Breast epithelium (tissue), 4 donors: ENCODE measurements around the gene DLK1. TPM values are rescaled to one million over a fixed set of nuclear protein-coding genes. Genes with fewer than 3 reads are reported as not detected.

Experiments
- DNase-seq, 2 donors: peaks; one replicate each; pipeline ENCODE4 v3.0.0-alpha.2; 2019; ENCODE audit warnings: low spot score in 2 of 2
- H3K27ac ChIP-seq, 2 donors: fragments of 200-600 bp; sonication (generic) in 1 of 2; one replicate each; pipeline ENCODE4 v1.5.1; 2016 to 2019; ENCODE audit warnings: mild to moderate bottlenecking in 1 of 2
- H3K27me3 ChIP-seq, 2 donors: fragments of 200-600 bp; sonication (generic) in 1 of 2; one replicate each; pipeline versions ENCODE4 v1.5.1 to v1.6.0; 2017 to 2019; ENCODE audit warnings: control low read depth in 1 of 2, mild to moderate bottlenecking in 1 of 2
- H3K36me3 ChIP-seq: fragments of 200-600 bp; one replicate; pipeline ENCODE4 v1.5.1; 2019
- H3K4me1 ChIP-seq, 2 donors: fragments of 200-600 bp; sonication (generic); one replicate each; pipeline ENCODE4 v1.5.1; 2016 to 2019; ENCODE audit warnings: control low read depth in 1 of 2
- H3K4me3 ChIP-seq, 3 donors: fragments of 200-600 bp; sonication (generic); 1 replicate in 2 of 3; 2 replicates in 1 of 3; pipeline ENCODE4 v1.5.1; 2016 to 2019; ENCODE audit warnings: mild to moderate bottlenecking in 3 of 3, moderate library complexity in 2 of 3
- H3K9me3 ChIP-seq, 2 donors: fragments of 200-600 bp; sonication (generic) in 1 of 2; one replicate each; pipeline ENCODE4 v1.5.1; 2016 to 2019; ENCODE audit warnings: control low read depth in 1 of 2
- CTCF ChIP-seq, 3 donors: fragments of 450-650 bp; IDR thresholded peaks; one replicate each; pipeline ENCODE4 v1.5.1; 2016 to 2017; ENCODE audit warnings: antibody characterized with exemption in 3 of 3, mild to moderate bottlenecking in 3 of 3, moderate library complexity in 3 of 3
- POLR2A ChIP-seq: fragments of 450-650 bp; IDR thresholded peaks from one replicate; pipeline ENCODE4 v1.6.1; 2016; ENCODE audit warnings: antibody characterized with exemption, mild to moderate bottlenecking, moderate library complexity
- POLR2AphosphoS5 ChIP-seq, 3 donors: sonication (generic); formaldehyde crosslinking; IDR thresholded peaks; one replicate each; pipeline ENCODE4 v1.6.1; 2017; ENCODE audit warnings: antibody characterized with exemption in 3 of 3
- intact Hi-C: fragments of 100-400 bp; cut with DNase I; formaldehyde crosslinking; loops from one replicate; pipeline ENCODE4 v1.15.1; 2023; ENCODE audit warnings: low total_unique reads
- total RNA-seq, 3 donors: library from RNA; depleted of rRNA; stranded (reverse); fragments of >200 nt; gene quantifications; one replicate each; pipeline ENCODE4 v1.1.0, GENCODE V29; 2016

Gene DLK1
- total RNA-seq, 3 donors from 2014 or later, result 1.2 to 5.2 TPM; not detected in 1

DNA sequence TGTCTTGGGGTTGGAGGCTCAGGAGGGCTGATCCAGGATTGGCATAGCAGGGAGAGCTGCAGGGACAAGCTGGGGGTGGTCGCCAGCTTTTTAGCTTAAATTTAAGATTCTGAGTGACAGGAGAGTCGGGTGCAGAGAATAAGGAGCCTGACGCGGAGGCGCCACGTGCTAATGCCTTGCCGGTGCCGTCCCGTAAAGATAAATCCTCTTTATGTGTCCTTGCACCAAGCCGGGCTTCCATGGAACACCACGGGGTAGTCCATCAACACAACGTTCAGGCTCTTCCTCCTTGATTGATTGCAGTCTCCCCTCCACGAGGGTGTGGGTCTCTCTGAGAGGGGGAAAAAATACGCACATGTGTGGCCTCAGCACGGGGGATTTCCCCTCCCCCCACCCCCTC, 3.9 kb downstream of the DLK1 start:
- no peaks in the 10 kb centered on the region for H3K36me3 ChIP-seq
- TF ChIP-seq POLR2A, result no peak
- no peak for TF ChIP-seq POLR2AphosphoS5 (IDR thresholded peaks at IDR 0.05)
- TF ChIP-seq CTCF (IDR thresholded peaks at IDR 0.05), result no peak
- intact Hi-C loops, result no loop called here
- no peaks in the 10 kb centered on the region for H3K4me1 ChIP-seq
- no peak overlapping the region for H3K27ac ChIP-seq
- no peak for DNase-seq
- H3K9me3 ChIP-seq, result no peaks in the 10 kb centered on the region
- H3K27me3 ChIP-seq, result peaks cover 0 to 56% of the 10 kb centered on the region in 2 donors
- no peak overlapping the region for H3K4me3 ChIP-seq

DNA sequence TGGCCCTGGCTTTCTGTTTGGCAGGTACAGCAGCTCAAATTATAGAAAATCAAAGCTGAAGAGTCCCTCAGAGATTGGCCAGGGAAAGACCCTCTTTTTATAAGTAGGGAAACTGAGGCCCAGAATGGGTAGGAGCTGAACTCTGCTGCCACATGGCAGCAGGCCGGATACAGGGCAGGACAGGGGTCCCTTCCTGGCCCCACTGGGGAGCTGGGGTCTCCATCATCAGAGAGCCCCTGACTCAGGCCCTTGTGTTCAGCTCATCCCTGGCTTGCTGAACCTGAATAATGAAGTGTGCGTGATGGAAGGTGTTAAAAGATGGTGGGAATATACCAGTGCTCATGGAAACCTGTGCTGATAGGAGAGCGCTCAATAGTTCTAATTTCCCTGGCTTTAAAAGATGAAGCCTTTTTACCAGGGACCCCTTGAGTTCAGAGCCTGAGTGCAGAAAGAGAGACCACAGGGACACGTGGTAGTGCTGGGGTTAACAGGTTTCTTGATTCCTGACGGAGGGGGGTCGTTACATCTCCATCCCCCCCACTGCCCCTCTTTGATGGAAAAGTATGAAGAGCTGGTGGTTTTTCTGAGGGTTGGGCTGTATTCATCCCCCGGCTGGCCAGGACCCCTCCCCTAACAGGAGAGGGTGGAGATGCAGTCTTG, 4.4 kb downstream of the DLK1 start:
- Histone ChIP-seq H3K9me3 (no peaks in the 10 kb centered on the region), H3K4me3 (no peak overlapping the region), H3K4me1 (no peaks in the 10 kb centered on the region), H3K27ac (no peak overlapping the region), H3K36me3 (no peaks in the 10 kb centered on the region), H3K27me3 (peaks cover 0 to 52% of the 10 kb centered on the region in 2 donors)
- no peak for TF ChIP-seq POLR2AphosphoS5 (IDR thresholded peaks at IDR 0.05)
- TF ChIP-seq POLR2A, result no peak
- TF ChIP-seq CTCF (IDR thresholded peaks at IDR 0.05), result no peak
- intact Hi-C loops, result no loop called here
- no peak for DNase-seq

GRCh38 chr14:100731846-100732765, 5.4 kb downstream of the DLK1 start:
- TF ChIP-seq POLR2AphosphoS5 (IDR thresholded peaks at IDR 0.05) (no peak), POLR2A (no peak), CTCF (IDR thresholded peaks at IDR 0.05) (no peak)
- no peaks in the 10 kb centered on the region for H3K9me3 ChIP-seq
- peaks cover 0 to 42% of the 10 kb centered on the region in 2 donors for H3K27me3 ChIP-seq
- no peak overlapping the region for H3K27ac ChIP-seq
- H3K36me3 ChIP-seq, result no peaks in the 10 kb centered on the region
- no peaks in the 10 kb centered on the region for H3K4me1 ChIP-seq
- intact Hi-C loops, result no loop called here
- no peak overlapping the region for H3K4me3 ChIP-seq
- DNase-seq, result no peak

DNA sequence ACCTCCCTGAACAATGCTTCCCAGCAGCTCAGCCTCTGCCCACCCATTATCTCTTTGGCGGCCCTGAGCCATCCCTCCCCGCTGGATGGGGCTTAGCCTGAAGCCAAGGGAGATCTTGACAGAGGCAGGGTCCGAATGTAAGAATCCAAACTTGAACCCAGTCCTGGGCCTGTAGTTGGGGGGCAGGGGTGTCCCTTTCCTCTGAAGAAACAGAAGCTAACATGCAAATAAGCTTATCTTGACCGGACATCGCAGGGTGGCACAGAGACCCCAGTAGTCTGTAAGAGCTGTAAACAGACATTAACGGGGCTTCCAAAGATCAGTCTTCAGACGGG, 6.0 kb downstream of the DLK1 start:
- H3K27me3 ChIP-seq, result peaks cover 0 to 36% of the 10 kb centered on the region in 2 donors
- no peak overlapping the region for H3K4me3 ChIP-seq
- TF ChIP-seq CTCF (IDR thresholded peaks at IDR 0.05) (no peak), POLR2A (no peak), POLR2AphosphoS5 (IDR thresholded peaks at IDR 0.05) (no peak)
- DNase-seq, result no peak
- H3K36me3 ChIP-seq, result no peaks in the 10 kb centered on the region
- intact Hi-C loops, result no loop called here
- H3K9me3 ChIP-seq, result no peaks in the 10 kb centered on the region
- H3K4me1 ChIP-seq, result no peaks in the 10 kb centered on the region
- no peak overlapping the region for H3K27ac ChIP-seq
